Immature natural killer cell (primary cell): ENCODE measurements around the gene PLPP1. TPM values are rescaled to one million over a fixed set of nuclear protein-coding genes. Genes with fewer than 3 reads are reported as not detected.

Experiments
- DNase-seq, 3 donors: peaks; one replicate each; pipeline ENCODE4 v3.0.0; 2022; ENCODE audit warnings: mixed read lengths in 1 of 3
- H3K27ac Mint-ChIP-seq, 6 donors: one replicate each; pipeline ENCODE4 v1.8.0; 2020; ENCODE audit warnings: mixed read lengths in 6 of 6, mild to moderate bottlenecking in 5 of 6, inconsistent platforms in 4 of 6, moderate library complexity in 3 of 6
- H3K27me3 Mint-ChIP-seq, 3 donors: one replicate each; pipeline ENCODE4 v1.8.0; 2020 to 2021; ENCODE audit warnings: low read depth in 3 of 3, mild to moderate bottlenecking in 3 of 3, mixed read lengths in 3 of 3, moderate library complexity in 3 of 3, inconsistent platforms in 1 of 3
- H3K36me3 Mint-ChIP-seq, 3 donors: one replicate each; pipeline ENCODE4 v1.8.0; 2020; ENCODE audit warnings: mixed read lengths in 3 of 3, inconsistent platforms in 2 of 3, mild to moderate bottlenecking in 2 of 3
- H3K4me1 Mint-ChIP-seq, 2 donors: one replicate each; pipeline ENCODE4 v1.8.0; 2020; ENCODE audit warnings: inconsistent platforms in 2 of 2, mild to moderate bottlenecking in 2 of 2, mixed read lengths in 2 of 2, moderate library complexity in 1 of 2
- H3K4me3 Mint-ChIP-seq, 5 donors: one replicate each; pipeline ENCODE4 v1.8.0; 2020; ENCODE audit warnings: mild to moderate bottlenecking in 5 of 5, mixed read lengths in 5 of 5, inconsistent platforms in 3 of 5, moderate library complexity in 3 of 5
- H3K9me3 Mint-ChIP-seq, 6 donors: one replicate each; pipeline ENCODE4 v1.8.0; 2020; ENCODE audit warnings: mild to moderate bottlenecking in 6 of 6, mixed read lengths in 6 of 6, inconsistent platforms in 4 of 6, moderate library complexity in 3 of 6
- polyA plus RNA-seq, 3 donors: library from polyadenylated mRNA; unstranded; fragments of 300-500 nt; fragmentation: Illumina TruSeq; gene quantifications; one replicate each; pipeline ENCODE4 v1.2.3, GENCODE V29; 2021

PLPP1 gene
- polyA plus RNA-seq, 3 donors from 2014 or later = 2.2 to 9.8 (median 3.4) TPM

DNA sequence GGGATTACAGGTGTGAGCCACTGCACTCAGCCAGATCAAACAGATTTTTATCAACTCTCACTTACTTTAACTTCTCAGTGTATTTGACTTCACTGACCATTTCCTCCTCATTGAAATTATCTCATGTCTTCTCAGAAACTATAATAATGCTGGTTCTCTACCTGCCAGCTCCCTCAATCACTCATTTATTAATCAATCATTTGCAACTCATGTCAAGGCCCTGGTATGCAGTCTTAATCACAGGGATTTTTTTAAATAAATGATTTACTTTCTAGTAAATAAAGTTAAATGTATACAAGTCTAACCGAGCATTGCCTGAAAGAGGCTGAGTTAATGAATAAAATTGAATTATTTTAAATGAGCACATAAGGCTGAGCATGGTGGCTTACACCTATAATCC, 63.3 kb downstream of the PLPP1 start:
- Mint-ChIP-seq H3K36me3 (no peaks in the 10 kb centered on the region), H3K27ac (no peak overlapping the region), H3K4me3 (no peak overlapping the region), H3K4me1 (no peaks in the 10 kb centered on the region), H3K27me3 (no peaks in the 10 kb centered on the region), H3K9me3 (no peaks in the 10 kb centered on the region)
- no peak for DNase-seq

DNA sequence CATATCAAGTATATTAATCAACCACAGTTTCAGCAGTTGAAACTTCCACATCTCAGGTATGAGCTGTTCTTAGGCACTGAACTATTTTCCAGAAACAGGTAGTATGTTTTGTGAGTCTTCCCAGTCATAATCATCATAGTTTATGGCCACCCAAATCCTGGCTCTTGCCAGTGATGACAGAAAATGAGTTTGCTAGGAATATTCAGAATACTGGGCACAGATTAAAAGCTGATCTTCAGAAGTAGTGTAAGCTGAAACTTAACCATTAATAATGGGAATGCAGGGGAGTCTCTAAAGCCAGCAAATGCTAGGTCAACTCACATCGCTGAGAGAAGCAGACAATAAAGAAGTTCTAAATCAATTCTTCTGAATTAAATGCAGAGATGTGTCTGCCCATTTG, 64.5 kb downstream of the PLPP1 start:
- H3K4me3 Mint-ChIP-seq = no peak overlapping the region
- no peaks in the 10 kb centered on the region for H3K9me3 Mint-ChIP-seq
- H3K36me3 Mint-ChIP-seq = no peaks in the 10 kb centered on the region
- no peaks in the 10 kb centered on the region for H3K4me1 Mint-ChIP-seq
- H3K27me3 Mint-ChIP-seq = no peaks in the 10 kb centered on the region
- DNase-seq = no peak
- no peak overlapping the region for H3K27ac Mint-ChIP-seq

DNA sequence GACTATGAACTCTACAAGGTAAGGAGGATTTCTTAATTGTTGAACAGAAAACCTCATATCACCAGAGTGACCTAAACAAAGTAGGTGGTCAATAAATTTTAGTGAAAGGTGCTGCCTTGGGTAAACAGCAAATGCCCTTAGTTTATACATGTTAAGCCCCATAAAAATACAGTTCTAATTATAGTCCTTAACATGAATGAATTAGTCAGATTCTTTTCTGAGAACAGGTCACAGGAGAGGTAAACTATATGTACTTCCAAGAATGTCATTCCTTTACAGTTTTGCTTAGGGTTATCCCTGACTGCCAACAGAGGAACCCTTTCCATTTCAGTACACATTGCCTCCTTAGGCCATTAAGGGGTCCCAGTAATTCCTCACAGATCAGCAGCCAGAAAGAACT, 64.9 kb downstream of the PLPP1 start:
- Mint-ChIP-seq H3K4me1 (no peaks in the 10 kb centered on the region), H3K27ac (no peak overlapping the region), H3K9me3 (no peaks in the 10 kb centered on the region), H3K36me3 (no peaks in the 10 kb centered on the region), H3K27me3 (no peaks in the 10 kb centered on the region), H3K4me3 (no peak overlapping the region)
- DNase-seq = no peak

DNA sequence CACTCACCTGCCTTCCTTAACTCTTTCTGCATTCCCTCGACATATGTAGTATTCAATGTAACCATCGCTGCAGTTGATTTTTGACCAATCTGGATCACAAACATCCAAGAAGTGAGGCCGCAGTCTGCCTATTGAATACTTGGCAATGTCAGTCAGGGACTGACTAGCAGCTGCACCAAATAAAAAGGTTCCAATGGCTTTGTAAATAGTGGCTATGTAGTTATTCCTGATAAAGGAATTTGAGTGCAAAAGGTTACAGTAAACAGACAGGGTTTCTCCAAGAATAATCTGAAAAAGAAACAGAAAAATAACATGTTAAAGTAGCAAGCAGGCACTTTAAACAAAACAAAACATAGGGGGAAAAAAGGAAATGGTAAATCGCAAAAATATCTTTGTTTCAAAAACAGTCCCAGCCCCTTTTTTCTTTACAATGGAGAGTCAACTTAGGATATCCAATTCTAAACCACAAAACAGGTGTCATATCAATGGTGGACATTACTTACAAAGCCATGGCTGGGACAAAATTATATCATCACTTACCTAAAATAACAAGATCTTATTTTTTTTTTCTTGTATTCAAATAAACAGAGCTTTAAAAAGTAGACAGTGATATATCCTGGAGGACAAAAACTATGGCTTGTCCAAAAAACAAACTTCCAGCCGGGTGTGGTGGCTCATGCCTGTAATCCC, 66.8 kb downstream of the PLPP1 start:
- DNase-seq = no peak
- H3K9me3 Mint-ChIP-seq = peaks cover 0 to under 1% (median 0%) of the 10 kb centered on the region in 6 donors
- H3K4me3 Mint-ChIP-seq = no peak overlapping the region

DNA sequence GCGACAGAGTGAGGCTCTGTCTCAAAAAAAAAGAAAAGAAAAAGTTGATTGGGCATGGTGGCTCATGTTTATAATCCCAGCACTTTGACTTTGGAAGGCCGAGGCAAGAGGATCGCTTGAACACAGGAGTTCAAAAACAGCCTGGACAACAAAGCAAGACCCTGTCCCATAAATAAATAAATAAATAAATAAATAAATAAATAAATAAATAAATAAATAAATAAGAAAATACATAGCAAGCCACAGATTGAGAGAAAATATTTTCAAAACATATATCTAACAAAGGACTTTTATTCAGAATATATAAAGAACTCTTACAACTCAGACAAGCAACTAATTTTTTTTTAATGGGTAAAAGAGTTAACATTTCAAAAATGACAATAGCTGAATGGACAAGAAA, 71.2 kb downstream of the PLPP1 start:
- Mint-ChIP-seq H3K4me1 (no peaks in the 10 kb centered on the region), H3K36me3 (peaks cover 0 to 4% (median 0%) of the 10 kb centered on the region in 3 donors), H3K9me3 (peaks cover 0 to 3% (median 0%) of the 10 kb centered on the region in 6 donors), H3K4me3 (no peak overlapping the region), H3K27ac (no peak overlapping the region), H3K27me3 (peaks cover 0 to 1% (median 0%) of the 10 kb centered on the region in 3 donors)
- DNase-seq = no peak

More for the DNA sequence above, 66.8 kb downstream of the PLPP1 start:
- Mint-ChIP-seq H3K4me1 (no peaks in the 10 kb centered on the region), H3K27ac (no peak overlapping the region), H3K27me3 (no peaks in the 10 kb centered on the region), H3K36me3 (peaks cover 0 to 1% (median 0%) of the 10 kb centered on the region in 3 donors)

DNA sequence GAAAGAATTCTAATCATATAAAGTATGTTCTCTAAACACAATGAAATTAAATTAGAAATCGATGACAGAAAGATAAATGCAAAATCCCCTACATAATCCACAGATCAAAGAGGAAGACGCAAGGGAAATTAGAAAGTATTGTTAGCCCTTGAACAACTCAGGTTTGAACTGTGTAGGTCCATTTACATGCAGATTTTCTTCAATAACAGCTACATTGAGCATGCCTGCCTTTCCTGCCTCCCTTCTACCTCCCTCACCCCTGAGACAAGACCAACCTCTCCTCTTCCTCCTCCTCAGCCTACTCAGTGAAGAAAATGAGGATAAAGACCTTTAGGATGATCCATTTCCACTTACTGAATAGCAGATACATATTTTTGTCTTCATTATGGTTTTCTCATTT, 75.2 kb downstream of the PLPP1 start:
- Mint-ChIP-seq H3K36me3 (peaks cover 0 to 4% (median 0%) of the 10 kb centered on the region in 3 donors), H3K4me1 (no peaks in the 10 kb centered on the region), H3K27me3 (peaks cover 0 to 1% (median 0%) of the 10 kb centered on the region in 3 donors), H3K9me3 (peaks cover 0 to 3% (median 0%) of the 10 kb centered on the region in 6 donors), H3K27ac (no peak overlapping the region), H3K4me3 (no peak overlapping the region)
- DNase-seq = no peak

DNA sequence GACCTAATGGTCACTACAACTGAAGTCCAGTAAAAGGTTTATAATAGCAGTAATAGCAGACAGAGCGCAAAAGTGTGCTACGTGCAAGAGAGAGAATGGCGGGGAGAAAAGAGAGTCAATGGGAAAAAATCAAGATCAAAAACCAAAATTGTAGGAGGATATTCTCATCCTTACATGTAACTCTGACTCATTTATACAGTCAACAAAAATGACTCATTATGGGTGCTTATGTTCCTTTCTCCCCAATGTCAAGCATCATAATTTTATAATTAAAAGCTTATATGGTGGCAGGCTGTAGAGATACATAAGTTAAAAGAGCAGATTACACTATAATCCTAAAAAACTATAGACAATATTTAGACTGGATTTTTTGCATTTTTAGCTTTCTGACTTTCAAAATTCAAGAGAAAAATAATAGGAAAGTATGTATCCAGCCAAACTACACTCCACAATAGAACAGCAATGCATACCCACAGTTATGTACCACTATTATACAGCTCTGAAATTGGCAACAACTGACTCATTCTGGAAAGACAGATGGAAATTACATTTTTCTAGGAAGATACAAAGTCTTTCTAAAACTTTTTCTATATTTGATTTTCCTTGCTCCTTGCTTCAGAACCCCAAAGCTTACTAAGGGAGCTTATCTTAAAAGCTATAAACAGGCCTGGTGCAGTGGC, 78.4 kb downstream of the PLPP1 start:
- no peaks in the 10 kb centered on the region for H3K27me3 Mint-ChIP-seq
- no peak overlapping the region for H3K27ac Mint-ChIP-seq
- no peaks in the 10 kb centered on the region for H3K4me1 Mint-ChIP-seq
- no peak for DNase-seq
- no peak overlapping the region for H3K4me3 Mint-ChIP-seq
- no peaks in the 10 kb centered on the region for H3K9me3 Mint-ChIP-seq
- peaks cover 0 to 4% (median 3%) of the 10 kb centered on the region in 3 donors for H3K36me3 Mint-ChIP-seq

DNA sequence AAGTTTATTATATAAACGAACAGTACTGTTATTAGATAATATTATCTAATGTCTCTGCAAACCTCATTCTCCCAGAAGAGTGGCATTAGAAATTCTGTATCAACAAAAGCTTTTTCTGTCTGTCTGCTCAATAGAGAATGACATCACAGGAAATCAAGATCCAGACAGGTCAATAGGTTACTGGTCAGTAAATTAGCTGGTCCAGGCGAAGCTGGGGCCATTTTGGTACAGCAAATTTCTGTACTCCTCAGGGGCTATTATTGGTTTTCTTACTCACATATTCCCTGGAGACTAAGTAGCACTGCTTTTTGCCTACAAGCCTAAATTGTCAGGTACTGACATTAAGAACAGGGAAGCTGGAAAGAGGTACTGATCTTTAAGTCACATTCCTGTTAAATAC, 80.5 kb downstream of the PLPP1 start:
- Mint-ChIP-seq H3K27me3 (peaks cover 0 to 3% (median 0%) of the 10 kb centered on the region in 3 donors), H3K36me3 (peaks cover 0 to 5% (median 4%) of the 10 kb centered on the region in 3 donors), H3K27ac (no peak overlapping the region), H3K4me1 (no peaks in the 10 kb centered on the region), H3K9me3 (no peaks in the 10 kb centered on the region), H3K4me3 (no peak overlapping the region)
- no peak for DNase-seq

DNA sequence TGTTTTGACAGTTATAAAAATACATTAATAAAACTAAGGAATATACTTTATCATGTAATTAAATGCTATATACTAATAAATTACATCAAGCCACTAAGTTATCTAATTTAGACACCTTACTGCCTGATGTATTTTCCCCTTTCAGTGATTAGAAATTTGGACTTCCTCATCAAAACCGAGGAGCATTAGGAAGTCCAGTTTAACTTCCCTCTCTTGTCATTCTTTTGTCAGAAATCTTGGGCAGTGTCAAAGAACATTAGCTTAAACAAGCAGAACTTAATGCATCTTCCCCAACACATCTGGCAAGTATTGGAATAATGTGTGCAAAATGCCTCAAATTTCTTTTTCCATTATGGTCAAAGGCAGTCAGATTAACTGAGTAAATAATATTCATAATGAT, 81.6 kb downstream of the PLPP1 start:
- Mint-ChIP-seq H3K27ac (no peak overlapping the region), H3K9me3 (no peaks in the 10 kb centered on the region), H3K27me3 (peaks cover 0 to 3% (median 0%) of the 10 kb centered on the region in 3 donors), H3K4me3 (no peak overlapping the region), H3K4me1 (no peaks in the 10 kb centered on the region), H3K36me3 (peaks cover 0 to 6% (median 4%) of the 10 kb centered on the region in 3 donors)
- no peak for DNase-seq

DNA sequence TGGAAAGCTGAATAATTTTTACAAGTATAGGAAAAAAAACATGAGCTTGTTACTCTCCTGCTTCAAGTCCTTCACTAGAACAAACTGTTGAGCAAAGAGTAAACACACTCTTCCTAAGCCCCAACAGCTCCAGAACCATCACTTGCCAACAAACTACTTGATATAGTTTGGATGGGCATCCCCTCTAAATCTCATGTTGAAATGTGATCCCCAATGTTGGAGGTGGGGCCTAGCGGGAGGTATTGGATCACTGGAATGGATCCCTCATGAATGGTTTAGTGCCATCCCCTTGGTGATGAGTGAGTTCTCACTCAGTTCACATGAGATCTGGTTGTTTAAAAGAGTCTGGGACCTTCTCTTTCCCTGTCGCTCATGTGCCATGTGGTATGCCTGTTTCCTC, 82.8 kb downstream of the PLPP1 start:
- Mint-ChIP-seq H3K9me3 (no peaks in the 10 kb centered on the region), H3K27ac (no peak overlapping the region), H3K4me1 (no peaks in the 10 kb centered on the region), H3K36me3 (peaks cover 0 to 6% (median 4%) of the 10 kb centered on the region in 3 donors), H3K4me3 (no peak overlapping the region), H3K27me3 (peaks cover 0 to 3% (median 0%) of the 10 kb centered on the region in 3 donors)
- DNase-seq = no peak

DNA sequence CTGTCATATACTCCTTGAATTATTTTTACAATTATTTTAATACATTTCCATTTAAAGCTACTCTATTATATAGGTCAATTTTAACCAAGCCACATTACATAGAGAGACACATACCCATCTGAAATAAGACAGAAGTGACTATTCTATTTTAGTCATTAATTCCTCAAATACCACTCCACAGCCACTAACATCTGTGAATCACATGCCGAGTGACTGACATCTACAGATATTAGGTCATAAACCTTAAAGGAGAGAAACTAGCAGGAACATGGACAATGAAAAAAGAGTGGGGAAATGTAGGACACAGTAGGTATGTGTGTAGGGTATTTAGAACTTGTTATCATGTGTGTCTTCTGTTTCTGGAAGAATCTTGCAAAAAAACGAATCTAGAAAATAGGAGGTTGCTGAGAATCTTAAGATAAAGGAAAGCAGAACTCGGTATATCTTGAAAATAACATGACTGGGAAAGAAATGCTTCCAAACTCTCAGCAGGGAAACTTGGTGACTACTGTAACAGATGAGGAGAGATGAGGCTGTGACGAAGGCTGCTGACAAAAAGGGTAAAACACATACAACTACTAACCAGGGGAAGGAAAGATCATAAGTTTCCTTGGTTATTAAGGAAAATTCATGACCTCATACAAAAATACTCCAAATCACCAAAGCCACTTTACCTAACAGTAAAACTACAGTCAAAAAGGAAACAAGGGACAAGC, 84.6 kb downstream of the PLPP1 start:
- H3K27me3 Mint-ChIP-seq = peaks cover 0 to 3% (median under 1%) of the 10 kb centered on the region in 3 donors
- H3K27ac Mint-ChIP-seq = no peak overlapping the region
- no peak overlapping the region for H3K4me3 Mint-ChIP-seq
- no peaks in the 10 kb centered on the region for H3K4me1 Mint-ChIP-seq
- DNase-seq = no peak
- H3K9me3 Mint-ChIP-seq = no peaks in the 10 kb centered on the region
- H3K36me3 Mint-ChIP-seq = peaks cover 0 to 6% (median 4%) of the 10 kb centered on the region in 3 donors

DNA sequence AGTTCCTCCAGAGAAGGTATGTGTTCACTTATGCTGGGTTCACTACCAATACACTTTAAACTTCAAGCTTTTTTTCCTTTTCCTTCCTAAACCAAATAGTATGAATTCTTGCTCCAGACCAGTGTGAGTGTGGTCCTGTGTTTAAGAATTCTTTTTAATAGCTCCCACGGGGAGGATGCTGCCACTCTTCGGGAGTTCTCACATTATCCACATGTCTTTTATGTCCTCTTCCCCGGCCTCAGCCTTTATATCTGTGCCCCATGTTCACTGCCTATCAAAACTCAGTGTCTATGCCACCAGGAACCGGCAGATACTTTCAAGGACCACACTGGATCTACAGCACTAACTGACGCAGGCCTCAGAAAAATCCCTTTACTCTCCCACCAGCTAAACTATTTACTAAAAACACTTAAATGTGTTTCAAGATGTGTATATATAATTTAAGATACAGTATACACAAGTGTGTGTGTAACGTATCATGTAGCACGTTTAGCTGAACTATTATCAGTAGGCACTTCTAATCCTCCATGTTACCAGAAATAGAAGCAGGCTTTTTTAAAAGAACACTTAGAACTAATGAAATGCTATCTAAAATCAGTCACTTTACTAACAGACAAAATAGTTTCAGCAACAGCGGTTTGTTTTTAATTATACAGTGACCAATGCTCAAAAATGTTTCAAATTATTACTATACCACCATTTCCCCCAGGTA, 88.0 kb downstream of the PLPP1 start:
- Mint-ChIP-seq H3K27me3 (peaks cover 0 to 3% (median 2%) of the 10 kb centered on the region in 3 donors), H3K27ac (no peak overlapping the region), H3K36me3 (peaks cover 0 to 3% (median 0%) of the 10 kb centered on the region in 3 donors), H3K4me1 (no peaks in the 10 kb centered on the region), H3K9me3 (no peaks in the 10 kb centered on the region), H3K4me3 (no peak overlapping the region)
- DNase-seq = no peak

DNA sequence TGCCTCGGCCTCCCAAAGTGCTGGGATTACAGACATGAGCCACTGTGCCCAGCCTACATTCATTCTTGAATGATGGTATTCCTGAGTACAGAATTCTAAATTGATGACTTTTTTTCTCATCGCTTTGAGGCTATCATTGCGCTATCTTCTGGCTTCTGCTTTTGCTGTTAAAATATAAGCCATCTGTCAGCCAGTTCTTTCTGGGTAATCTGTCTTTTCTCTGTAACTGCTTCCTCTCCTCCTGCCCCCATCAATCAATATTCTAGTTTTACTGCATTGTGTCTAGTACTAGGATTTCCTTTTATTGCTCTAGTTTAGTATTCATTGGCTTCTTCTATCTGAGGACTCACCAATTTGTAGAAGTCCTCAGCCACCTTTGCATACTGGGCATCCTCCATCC, 89.0 kb downstream of the PLPP1 start:
- H3K4me3 Mint-ChIP-seq = no peak overlapping the region
- H3K4me1 Mint-ChIP-seq = no peaks in the 10 kb centered on the region

More for the DNA sequence above, 89.0 kb downstream of the PLPP1 start:
- Mint-ChIP-seq H3K27ac (no peak overlapping the region), H3K9me3 (no peaks in the 10 kb centered on the region), H3K36me3 (peaks cover 0 to 3% (median 0%) of the 10 kb centered on the region in 3 donors), H3K27me3 (peaks cover 0 to 2% (median 0%) of the 10 kb centered on the region in 3 donors)
- no peak for DNase-seq
